MM.1S (cell line): ENCODE results near the gene RARG.

Experiments
- DNase-seq: peaks from one replicate; pipeline ENCODE4 v3.0.0-alpha.2; 2015
- H2AFZ ChIP-seq: fragments of 300-600 bp; sonication (generic); 2 replicates; pipeline ENCODE4 v1.6.0; 2016; ENCODE audit warnings: antibody characterized with exemption, low read length
- H3F3A ChIP-seq: fragments of 300-600 bp; sonication (generic); 2 replicates; pipeline ENCODE4 v1.6.1; 2016; ENCODE audit warnings: mild to moderate bottlenecking, antibody characterized with exemption, low read length, moderate library complexity, mixed read lengths; ENCODE audit not compliant: insufficient read depth
- H3K27ac ChIP-seq: fragments of 300-600 bp; sonication (generic); 2 replicates; pipeline ENCODE4 v1.5.1; 2016; ENCODE audit warnings: mild to moderate bottlenecking, low read length
- H3K27me3 ChIP-seq: fragments of 300-600 bp; sonication (generic); replicated peaks from 2 replicates; pipeline ENCODE4 v1.6.0; 2016; ENCODE audit warnings: low read length; ENCODE audit not compliant: insufficient read depth
- H3K36me3 ChIP-seq: fragments of 300-600 bp; sonication (generic); replicated peaks from 2 replicates; pipeline ENCODE4 v1.6.1; 2016; ENCODE audit warnings: mild to moderate bottlenecking, low read length, mixed read lengths; ENCODE audit not compliant: insufficient read depth
- H3K4me1 ChIP-seq: fragments of 300-600 bp; sonication (generic); 2 replicates; pipeline ENCODE4 v1.6.1; 2016; ENCODE audit warnings: low read length, mixed read lengths
- H3K4me2 ChIP-seq: fragments of 300-600 bp; sonication (generic); 2 replicates; pipeline ENCODE4 v1.6.0; 2016; ENCODE audit warnings: low read depth, low read length
- H3K4me3 ChIP-seq: fragments of 300-600 bp; sonication (generic); 2 replicates; pipeline ENCODE4 v1.5.1; 2016; ENCODE audit warnings: low read length, mixed read lengths
- H3K79me2 ChIP-seq: fragments of 300-600 bp; sonication (generic); 2 replicates; pipeline ENCODE4 v1.6.1; 2016; ENCODE audit warnings: mixed run types, low read length, mixed read lengths
- H3K9ac ChIP-seq: fragments of 300-600 bp; sonication (generic); 2 replicates; pipeline ENCODE4 v1.6.1; 2016; ENCODE audit warnings: low read length, mixed read lengths
- H3K9me2 ChIP-seq: fragments of 300-600 bp; sonication (generic); replicated peaks from 2 replicates; pipeline ENCODE4 v1.6.1; 2016; ENCODE audit warnings: mild to moderate bottlenecking, low read length, mixed read lengths; ENCODE audit not compliant: insufficient read depth
- H3K9me3 ChIP-seq: fragments of 300-600 bp; sonication (generic); replicated peaks from 2 replicates; pipeline ENCODE4 v1.6.1; 2016; ENCODE audit warnings: mild to moderate bottlenecking, low read length, mixed read lengths; ENCODE audit not compliant: insufficient read depth
- H4K20me1 ChIP-seq: fragments of 300-600 bp; sonication (generic); 2 replicates; pipeline ENCODE4 v1.6.1; 2016; ENCODE audit warnings: mild to moderate bottlenecking, low read length, moderate library complexity, mixed read lengths; ENCODE audit not compliant: insufficient read depth
- CTCF ChIP-seq: fragments of 300-600 bp; sonication (generic); IDR thresholded peaks from 2 replicates; pipeline ENCODE4 v1.5.1; 2016; ENCODE audit warnings: antibody characterized with exemption, low read length, mixed read lengths
- EZH2 ChIP-seq: fragments of 300-600 bp; sonication (generic); optimal IDR thresholded peaks from 2 replicates; pipeline ENCODE3; 2017; ENCODE audit warnings: low read depth, mild to moderate bottlenecking, antibody characterized with exemption, low read length, mixed read lengths
- EZH2phosphoT487 ChIP-seq: fragments of 300-600 bp; sonication (generic); IDR thresholded peaks from 2 replicates; pipeline ENCODE4 v1.6.1; 2018; ENCODE audit warnings: antibody characterized with exemption, low read length

The RARG gene

GRCh38 chr12:53219956-53220693 is 11.9 kb downstream of the RARG start:
- TF ChIP-seq EZH2phosphoT487 (no peak), EZH2 (no peak), CTCF (no peak)
- Histone ChIP-seq H3K4me2 (peak overlapping the region; percentile 99), H2AFZ (peak overlapping the region; percentile 35; the same call in 1 of the 2 replicates), H3K27me3 (no peaks in the 10 kb centered on the region), H3K4me3 (peak overlapping the region; percentile 80), H3K27ac (peak overlapping the region; percentile 36; the same call in 1 of the 2 replicates), H3K9ac (peak overlapping the region; percentile 23; the same call in 1 of the 2 replicates), H3K36me3 (no peaks in the 10 kb centered on the region), H3K9me3 (no peaks in the 10 kb centered on the region), H3K79me2 (peaks cover 28% of the 10 kb centered on the region), H3K9me2 (no peaks in the 10 kb centered on the region), H3K4me1 (peaks cover 12% of the 10 kb centered on the region), H4K20me1 (no peaks in the 10 kb centered on the region), H3F3A (peaks cover 16% of the 10 kb centered on the region)
- DNase-seq, result peak; percentile 76

GRCh38 chr12:53219292-53219955 is 12.6 kb downstream of the RARG start:
- peak overlapping the region; percentile 23; the same call in 1 of the 2 replicates for H3K9ac ChIP-seq
- peak overlapping the region; percentile 80 for H3K4me3 ChIP-seq
- DNase-seq, result peak; percentile 7
- peaks cover 16% of the 10 kb centered on the region for H3F3A ChIP-seq
- no peaks in the 10 kb centered on the region for H3K9me3 ChIP-seq
- H3K9me2 ChIP-seq, result no peaks in the 10 kb centered on the region
- H3K4me1 ChIP-seq, result peaks cover 12% of the 10 kb centered on the region
- H4K20me1 ChIP-seq, result no peaks in the 10 kb centered on the region
- no peaks in the 10 kb centered on the region for H3K27me3 ChIP-seq
- no peak overlapping the region for H2AFZ ChIP-seq
- peak overlapping the region; percentile 99 for H3K4me2 ChIP-seq
- no peak for TF ChIP-seq CTCF
- H3K27ac ChIP-seq, result no peak overlapping the region
- H3K36me3 ChIP-seq, result no peaks in the 10 kb centered on the region
- peaks cover 28% of the 10 kb centered on the region for H3K79me2 ChIP-seq

GRCh38 chr12:53218551-53219291 is 13.3 kb downstream of the RARG start:
- H3K9me2 ChIP-seq, result no peaks in the 10 kb centered on the region
- peak overlapping the region; percentile 80 for H3K4me3 ChIP-seq
- TF ChIP-seq EZH2phosphoT487, result no peak
- TF ChIP-seq CTCF, result no peak
- TF ChIP-seq EZH2, result no peak
- no peaks in the 10 kb centered on the region for H3K9me3 ChIP-seq
- peak overlapping the region; percentile 99 for H3K4me2 ChIP-seq
- peaks cover 33% of the 10 kb centered on the region for H3K79me2 ChIP-seq
- H2AFZ ChIP-seq, result no peak overlapping the region
- H3F3A ChIP-seq, result peaks cover 16% of the 10 kb centered on the region
- no peaks in the 10 kb centered on the region for H3K27me3 ChIP-seq
- peaks cover 12% of the 10 kb centered on the region for H3K4me1 ChIP-seq
- no peak overlapping the region for H3K27ac ChIP-seq
- H3K9ac ChIP-seq, result no peak overlapping the region
- H3K36me3 ChIP-seq, result no peaks in the 10 kb centered on the region
- no peak for DNase-seq
- H4K20me1 ChIP-seq, result no peaks in the 10 kb centered on the region
